ENCODE measurements around the gene SMG9. TPM values are rescaled to one million over a fixed set of nuclear protein-coding genes. Genes with fewer than 3 reads are reported as not detected.

SMG9 gene
- total RNA-seq, 4 donors from 2014 or later: 7.5 to 25.6 (median 22.3) TPM

DNA sequence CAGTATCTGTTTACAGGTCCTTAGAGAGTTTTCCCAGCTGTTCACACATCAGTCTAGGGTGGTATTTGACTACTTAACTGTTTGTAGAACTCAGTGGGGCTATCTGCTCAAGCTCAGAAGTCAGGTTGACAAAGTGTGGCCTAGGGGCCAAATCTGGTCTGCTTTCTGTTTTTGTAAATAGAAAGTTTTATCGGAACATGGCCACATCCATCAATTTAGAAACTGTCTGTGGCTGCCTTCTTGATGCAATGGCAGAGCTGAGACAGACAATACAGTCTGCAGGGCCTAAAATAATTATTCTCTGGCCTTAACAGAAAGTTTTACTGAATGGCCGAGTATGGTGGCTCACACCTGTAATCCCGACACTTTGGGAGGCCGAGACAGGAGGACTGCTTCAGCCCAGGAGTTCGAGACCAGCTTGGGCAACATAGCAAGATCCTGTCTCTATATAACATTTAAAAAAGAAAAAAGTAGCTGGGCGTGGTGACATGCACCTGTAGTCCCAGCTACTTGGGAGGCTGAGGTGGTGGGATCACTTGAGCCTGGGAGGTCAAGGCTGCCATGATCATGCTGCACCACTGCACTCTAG, 2.4 kb downstream of the SMG9 start:
- Histone ChIP-seq H3K4me3 (no peak overlapping the region), H3K36me3 (peaks cover 17 to 46% (median 40%) of the 10 kb centered on the region in 4 donors), H3K27ac (replicated peaks in 1 of 4) (peak overlapping the region in 1 of 4 donors; percentile 8), H3K27me3 (no peaks in the 10 kb centered on the region), H3K9me3 (no peaks in the 10 kb centered on the region), H3K4me1 (peaks cover 18 to 41% (median 34%) of the 10 kb centered on the region in 4 donors)
- intact Hi-C loops (cut with DNase I): no loop called here
- WGBS: 95% methylated on average over 6 of the region's 6 CpGs
- DNase-seq (ENCODE audit: extremely low spot score): no peak
- no peak for TF ChIP-seq EP300 (IDR thresholded peaks at IDR 0.05)
- no peak for TF ChIP-seq POLR2A (IDR thresholded peaks at IDR 0.05; ENCODE audit: low read depth)
- no peak for TF ChIP-seq POLR2AphosphoS5 (IDR thresholded peaks at IDR 0.05)
- TF ChIP-seq, protein P1, sequence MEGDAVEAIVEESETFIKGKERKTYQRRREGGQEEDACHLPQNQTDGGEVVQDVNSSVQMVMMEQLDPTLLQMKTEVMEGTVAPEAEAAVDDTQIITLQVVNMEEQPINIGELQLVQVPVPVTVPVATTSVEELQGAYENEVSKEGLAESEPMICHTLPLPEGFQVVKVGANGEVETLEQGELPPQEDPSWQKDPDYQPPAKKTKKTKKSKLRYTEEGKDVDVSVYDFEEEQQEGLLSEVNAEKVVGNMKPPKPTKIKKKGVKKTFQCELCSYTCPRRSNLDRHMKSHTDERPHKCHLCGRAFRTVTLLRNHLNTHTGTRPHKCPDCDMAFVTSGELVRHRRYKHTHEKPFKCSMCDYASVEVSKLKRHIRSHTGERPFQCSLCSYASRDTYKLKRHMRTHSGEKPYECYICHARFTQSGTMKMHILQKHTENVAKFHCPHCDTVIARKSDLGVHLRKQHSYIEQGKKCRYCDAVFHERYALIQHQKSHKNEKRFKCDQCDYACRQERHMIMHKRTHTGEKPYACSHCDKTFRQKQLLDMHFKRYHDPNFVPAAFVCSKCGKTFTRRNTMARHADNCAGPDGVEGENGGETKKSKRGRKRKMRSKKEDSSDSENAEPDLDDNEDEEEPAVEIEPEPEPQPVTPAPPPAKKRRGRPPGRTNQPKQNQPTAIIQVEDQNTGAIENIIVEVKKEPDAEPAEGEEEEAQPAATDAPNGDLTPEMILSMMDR (IDR thresholded peaks at IDR 0.05): no peak

DNA sequence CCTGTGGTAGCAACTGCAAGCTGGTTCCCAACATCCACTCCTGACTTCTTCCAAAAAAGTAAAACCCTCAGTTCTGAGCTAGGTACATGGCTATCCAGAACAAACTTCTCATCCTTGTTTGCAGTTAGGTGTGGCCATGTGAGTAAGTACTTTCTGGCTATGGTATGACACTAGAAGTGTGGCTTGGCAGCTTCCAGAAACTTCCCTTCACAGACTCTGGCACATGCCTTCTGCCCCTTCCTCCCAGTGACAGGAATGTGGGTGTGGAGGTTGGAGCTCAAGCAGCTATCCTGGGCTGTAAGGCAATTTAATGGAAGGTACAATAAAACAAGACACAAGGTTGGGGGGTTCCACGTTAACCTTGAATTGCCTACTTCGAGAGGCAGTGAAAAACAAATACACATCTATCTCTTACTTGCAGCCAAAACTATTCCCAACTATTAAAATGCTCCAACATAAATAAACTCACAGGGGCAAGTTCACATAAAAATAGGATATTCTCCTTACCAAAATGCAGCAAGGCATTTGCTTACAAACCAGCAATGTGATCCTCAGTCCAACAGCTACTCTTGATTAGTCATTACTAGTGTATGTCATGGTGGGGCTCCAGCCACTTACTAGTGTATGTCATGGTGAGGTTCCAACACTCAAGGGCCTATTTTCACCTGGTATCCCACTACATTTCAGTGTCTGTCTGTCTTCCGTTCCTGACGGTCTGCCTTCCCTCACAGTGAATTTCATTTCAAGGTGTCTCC, 3.1 kb downstream of the SMG9 start:
- no peak overlapping the region for H3K4me3 ChIP-seq
- peaks cover 24 to 53% (median 47%) of the 10 kb centered on the region in 4 donors for H3K36me3 ChIP-seq
- 86% methylated on average over 4 of the region's 4 CpGs for WGBS
- no peak for DNase-seq (ENCODE audit: extremely low spot score)
- intact Hi-C loops (cut with DNase I): no loop called here
- H3K27ac ChIP-seq (replicated peaks in 1 of 4): no peak overlapping the region
- H3K4me1 ChIP-seq: peaks cover 18 to 41% (median 34%) of the 10 kb centered on the region in 4 donors
- no peaks in the 10 kb centered on the region for H3K27me3 ChIP-seq
- no peaks in the 10 kb centered on the region for H3K9me3 ChIP-seq
- TF ChIP-seq, protein P1 (IDR thresholded peaks at IDR 0.05): no peak
- TF ChIP-seq POLR2A (IDR thresholded peaks at IDR 0.05; ENCODE audit: low read depth) (no peak), EP300 (IDR thresholded peaks at IDR 0.05) (no peak), POLR2AphosphoS5 (IDR thresholded peaks at IDR 0.05) (no peak)

DNA sequence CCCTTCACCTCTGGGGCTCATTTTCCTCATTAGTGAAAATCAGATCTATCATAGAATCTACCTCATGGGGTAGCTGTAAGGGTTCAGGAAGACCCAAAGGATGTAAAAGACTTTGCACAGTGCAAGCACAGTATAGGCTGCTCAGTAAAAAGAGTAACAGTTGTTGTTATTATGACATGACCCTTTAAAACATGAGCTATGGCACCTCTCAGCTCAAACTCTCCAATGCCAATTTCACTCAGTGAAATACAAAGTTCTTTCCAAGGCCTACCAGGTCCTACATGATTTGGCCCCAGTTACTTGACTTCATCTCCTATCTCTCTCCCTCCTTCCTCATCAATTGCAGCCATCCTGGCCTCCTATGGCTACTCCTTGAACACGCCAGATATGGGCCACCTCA, 4.9 kb downstream of the SMG9 start:
- Histone ChIP-seq H3K4me1 (peaks cover 14 to 31% (median 28%) of the 10 kb centered on the region in 4 donors), H3K36me3 (peaks cover 27 to 68% (median 61%) of the 10 kb centered on the region in 4 donors), H3K4me3 (no peak overlapping the region), H3K9me3 (no peaks in the 10 kb centered on the region), H3K27ac (replicated peaks in 1 of 4) (no peak overlapping the region), H3K27me3 (no peaks in the 10 kb centered on the region)
- DNase-seq (ENCODE audit: extremely low spot score): no peak
- whole genome bisulfite sequencing: 92% methylated on average over 1 of the region's 1 CpG
- TF ChIP-seq EP300 (IDR thresholded peaks at IDR 0.05) (no peak), POLR2A (IDR thresholded peaks at IDR 0.05; ENCODE audit: low read depth) (no peak), POLR2AphosphoS5 (IDR thresholded peaks at IDR 0.05) (no peak)
- TF ChIP-seq, protein P1 (IDR thresholded peaks at IDR 0.05): no peak
- intact Hi-C loops (cut with DNase I): no loop called here

DNA sequence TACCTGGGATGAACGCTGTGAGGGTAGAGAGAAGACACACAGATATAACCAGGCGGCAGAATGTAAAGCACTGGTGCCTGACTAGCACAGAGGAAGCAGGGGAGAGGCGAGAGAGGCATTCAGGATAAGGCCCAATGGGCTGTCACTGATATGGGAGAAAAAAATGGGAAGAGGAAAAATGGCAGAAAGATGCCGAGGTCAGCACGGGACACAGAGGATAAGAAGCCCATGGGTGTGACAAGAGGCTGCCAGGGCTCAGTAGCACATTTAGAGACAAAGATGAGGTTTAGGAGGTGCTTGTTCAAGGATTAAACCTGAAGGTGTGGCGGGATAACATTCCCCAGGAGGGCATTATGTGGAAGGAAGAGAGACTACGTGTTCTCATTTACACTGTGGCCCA, 5.6 kb downstream of the SMG9 start:
- no peaks in the 10 kb centered on the region for H3K27me3 ChIP-seq
- H3K27ac ChIP-seq (replicated peaks in 1 of 4): no peak overlapping the region
- DNase-seq (ENCODE audit: extremely low spot score): no peak
- peaks cover 13 to 31% (median 27%) of the 10 kb centered on the region in 4 donors for H3K4me1 ChIP-seq
- 91% methylated on average over 7 of the region's 7 CpGs for WGBS
- peaks cover 27 to 76% (median 68%) of the 10 kb centered on the region in 4 donors for H3K36me3 ChIP-seq
- no peaks in the 10 kb centered on the region for H3K9me3 ChIP-seq
- intact Hi-C loops (cut with DNase I): no loop called here
- TF ChIP-seq EP300 (IDR thresholded peaks at IDR 0.05) (no peak), POLR2AphosphoS5 (IDR thresholded peaks at IDR 0.05) (no peak), POLR2A (IDR thresholded peaks at IDR 0.05; ENCODE audit: low read depth) (no peak)
- TF ChIP-seq, protein P1 (IDR thresholded peaks at IDR 0.05): no peak
- H3K4me3 ChIP-seq: no peak overlapping the region
